Measurements from ENCODE around the gene FRMD8.

- TF ChIP-seq, protein P1, sequence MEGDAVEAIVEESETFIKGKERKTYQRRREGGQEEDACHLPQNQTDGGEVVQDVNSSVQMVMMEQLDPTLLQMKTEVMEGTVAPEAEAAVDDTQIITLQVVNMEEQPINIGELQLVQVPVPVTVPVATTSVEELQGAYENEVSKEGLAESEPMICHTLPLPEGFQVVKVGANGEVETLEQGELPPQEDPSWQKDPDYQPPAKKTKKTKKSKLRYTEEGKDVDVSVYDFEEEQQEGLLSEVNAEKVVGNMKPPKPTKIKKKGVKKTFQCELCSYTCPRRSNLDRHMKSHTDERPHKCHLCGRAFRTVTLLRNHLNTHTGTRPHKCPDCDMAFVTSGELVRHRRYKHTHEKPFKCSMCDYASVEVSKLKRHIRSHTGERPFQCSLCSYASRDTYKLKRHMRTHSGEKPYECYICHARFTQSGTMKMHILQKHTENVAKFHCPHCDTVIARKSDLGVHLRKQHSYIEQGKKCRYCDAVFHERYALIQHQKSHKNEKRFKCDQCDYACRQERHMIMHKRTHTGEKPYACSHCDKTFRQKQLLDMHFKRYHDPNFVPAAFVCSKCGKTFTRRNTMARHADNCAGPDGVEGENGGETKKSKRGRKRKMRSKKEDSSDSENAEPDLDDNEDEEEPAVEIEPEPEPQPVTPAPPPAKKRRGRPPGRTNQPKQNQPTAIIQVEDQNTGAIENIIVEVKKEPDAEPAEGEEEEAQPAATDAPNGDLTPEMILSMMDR (IDR thresholded peaks at IDR 0.05) = no peak
- TF ChIP-seq POLR2A (IDR thresholded peaks at IDR 0.05) = no peak
Observed at GRCh38 chr11:65437436-65438227, 51.2 kb downstream of the FRMD8 start.
